NCI-H446 (cell line): ENCODE data around the gene ACOXL.
"Not testable (repeated sequence)": the region's sequence is repeated elsewhere in the genome, so short reads cannot be mapped to it uniquely, and the experiment has no call there.

Experiments
- DNase-seq, 2 experiments: peaks; one replicate each; lab custom pipeline; 2025; lab: John Stamatoyannopoulos, UW

ACOXL gene

GRCh38 chr2:110855841-110856240 lies 123.5 kb downstream of the ACOXL start:
- DNase-seq: not testable (repeated sequence)

GRCh38 chr2:110858135-110858725 lies 125.9 kb downstream of the ACOXL start:
- no peak for DNase-seq

GRCh38 chr2:110858993-110859701 lies 126.8 kb downstream of the ACOXL start:
- DNase-seq: no peak

- DNase-seq: no peak
Measured at GRCh38 chr2:110860630-110861029, 128.3 kb downstream of the ACOXL start.

- DNase-seq: no peak
Measured at GRCh38 chr2:110861616-110862260, 129.4 kb downstream of the ACOXL start.

- no peak for DNase-seq
Measured at GRCh38 chr2:110863726-110864125, 131.4 kb downstream of the ACOXL start.

- DNase-seq: no peak
Measured at GRCh38 chr2:110864176-110864575, 131.8 kb downstream of the ACOXL start.

GRCh38 chr2:110864731-110865130 lies 132.4 kb downstream of the ACOXL start:
- no peak for DNase-seq

GRCh38 chr2:110865188-110865587 lies 132.8 kb downstream of the ACOXL start:
- no peak for DNase-seq

- no peak for DNase-seq
Measured at GRCh38 chr2:110866045-110866444, 133.7 kb downstream of the ACOXL start.

- no peak for DNase-seq
Measured at GRCh38 chr2:110866466-110866865, 134.1 kb downstream of the ACOXL start.

GRCh38 chr2:110867078-110867477 lies 134.7 kb downstream of the ACOXL start:
- no peak for DNase-seq

GRCh38 chr2:110868971-110869370 lies 136.6 kb downstream of the ACOXL start:
- DNase-seq: no peak

GRCh38 chr2:110869472-110870446 lies 137.4 kb downstream of the ACOXL start:
- peak in 1 of 2 experiments; percentile 52 for DNase-seq

- no peak for DNase-seq
Measured at GRCh38 chr2:110870545-110870944, 138.2 kb downstream of the ACOXL start.

- no peak for DNase-seq
Measured at GRCh38 chr2:110871637-110872036, 139.3 kb downstream of the ACOXL start.

GRCh38 chr2:110872521-110872920 lies 140.1 kb downstream of the ACOXL start:
- no peak for DNase-seq

GRCh38 chr2:110873056-110873502 lies 140.7 kb downstream of the ACOXL start:
- DNase-seq: no peak

GRCh38 chr2:110873597-110874452 lies 141.5 kb downstream of the ACOXL start:
- no peak for DNase-seq

- no peak for DNase-seq
Measured at GRCh38 chr2:110874453-110875383, 142.3 kb downstream of the ACOXL start.
